Kidney (tissue), 14 donors: ENCODE results near the gene TTC28. TPM values are rescaled to one million over a fixed set of nuclear protein-coding genes. Genes with fewer than 3 reads are reported as not detected.
A peak's percentile ranks its signal among the peaks of the same experiment; 100 is the strongest.

ENCODE experiments used
- DNase-seq, 5 donors: peaks; one replicate each; pipeline ENCODE4 v3.0.0-alpha.2; 2013 to 2020
- FAIRE-seq: peaks from 2 replicates; lab custom pipeline; 2012; peaks lifted over from hg19 to GRCh38; lab: Jason Lieb, UNC
- H3K27ac ChIP-seq, 2 donors: one replicate each; pipeline ENCODE4 v1.7.0; 2013; ENCODE audit warnings: low read depth in 2 of 2, low read length in 2 of 2, inconsistent platforms in 1 of 2
- H3K27me3 ChIP-seq: one replicate; pipeline ENCODE4 v1.7.1; 2013; ENCODE audit warnings: low read length, inconsistent platforms; ENCODE audit not compliant: control insufficient read depth, insufficient read depth
- H3K36me3 ChIP-seq, 3 donors: one replicate each; pipeline versions ENCODE4 v1.7.0 to v1.7.1; 2013; ENCODE audit warnings: low read length in 3 of 3, control low read depth in 1 of 3, inconsistent platforms in 1 of 3; ENCODE audit not compliant: insufficient read depth in 3 of 3, control insufficient read depth in 2 of 3
- H3K4me1 ChIP-seq, 3 donors: one replicate each; pipeline versions ENCODE4 v1.7.0 to v1.7.1; 2013; ENCODE audit warnings: low read length in 3 of 3, inconsistent platforms in 1 of 3, low read depth in 1 of 3; ENCODE audit not compliant: control insufficient read depth in 2 of 3, insufficient read depth in 2 of 3
- H3K4me3 ChIP-seq, 3 donors: one replicate each; pipeline versions ENCODE4 v1.7.0 to v1.8.1; 2013; ENCODE audit warnings: low read length in 3 of 3, control low read depth in 1 of 3, inconsistent platforms in 1 of 3
- H3K9ac ChIP-seq, 3 donors: one replicate each; pipeline versions ENCODE4 v1.7.0 to v1.7.1; 2013; ENCODE audit warnings: low read length in 3 of 3, control low read depth in 1 of 3, inconsistent platforms in 1 of 3
- H3K9me3 ChIP-seq, 3 donors: one replicate each; pipeline versions ENCODE4 v1.7.0 to v1.7.1; 2013; ENCODE audit warnings: low read length in 3 of 3, control low read depth in 1 of 3, inconsistent platforms in 1 of 3; ENCODE audit not compliant: control insufficient read depth in 2 of 3, insufficient read depth in 1 of 3
- intact Hi-C: fragments of 100-400 bp; cut with DNase I; formaldehyde crosslinking; loops from one replicate; pipeline ENCODE4 v1.11.1; 2022
- polyA plus RNA-seq: library from polyadenylated mRNA; stranded (reverse); fragments of 350-450 nt; fragmentation: Illumina TruSeq; extraction: RNeasy Lipid Tissue Mini Kit (QIAGEN cat#74804); gene quantifications from one replicate; pipeline ENCODE4 v1.2.3, GENCODE V29; 2014; ENCODE audit warnings: low read depth, low replicate concordance; ENCODE audit not compliant: insufficient read depth
- total RNA-seq: library from RNA; stranded (reverse); fragmentation: NEBNext Ultra II Directional; extraction: Animal tissue kit (Norgen Biotek cat#: 25700); gene quantifications from one replicate; pipeline ENCODE4 v1.2.1, GENCODE V29; 2021
- TF ChIP-seq, protein P1 (sequence below): IDR thresholded peaks from 3 replicates; pipeline ENCODE4 v1.5.1; 2012; ENCODE audit warnings: mild to moderate bottlenecking, moderate library complexity, borderline replicate concordance; ENCODE audit not compliant: insufficient read depth; ENCODE audit errors: extremely low read depth
- donor health status: control.
- donor health status: control.
- donor health status: control.
- donor health status: control.
- donor health status: control.
- donor health status: DM: yes; HTN: yes; CAD: no.
- donor health status: Normal renal cell carcinoma (clear cell type).

Gene TTC28
- total and polyA plus RNA-seq, 2 donors from 2014 or later: 3.5 to 40.2 TPM

DNA sequence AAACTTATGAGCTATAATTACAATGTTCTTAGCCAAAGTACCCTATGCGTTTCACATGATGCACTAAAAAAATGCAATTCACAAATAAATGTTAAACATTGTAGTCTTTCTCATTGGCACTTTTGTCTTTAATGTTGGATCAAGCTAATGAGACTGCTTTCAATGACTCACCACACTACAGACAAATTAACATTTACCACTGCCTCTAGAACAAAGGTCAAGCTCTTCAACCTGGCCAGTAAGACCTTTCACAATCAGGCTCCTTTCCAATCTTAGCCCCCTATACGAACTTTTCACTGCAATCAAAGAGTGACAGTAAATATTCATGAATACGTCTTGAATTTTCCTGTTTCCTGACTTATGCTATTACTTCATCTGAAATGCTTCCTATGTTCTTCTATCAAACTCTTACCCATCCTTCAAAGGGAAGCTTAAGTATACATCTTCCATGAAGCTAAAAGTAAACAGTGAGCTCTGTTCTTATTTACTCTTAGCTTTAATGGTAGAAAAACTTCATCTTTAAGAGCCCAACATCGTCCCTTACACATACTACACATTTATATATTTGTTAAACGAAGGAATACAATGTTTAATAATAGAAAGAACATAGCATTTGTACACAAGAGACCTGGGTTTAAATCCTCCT lies 433.9 kb downstream of the TTC28 start:
- Histone ChIP-seq H3K4me3 (no peak overlapping the region), H3K9me3 (no peaks in the 10 kb centered on the region), H3K9ac (no peak overlapping the region), H3K27me3 (no peaks in the 10 kb centered on the region), H3K36me3 (no peaks in the 10 kb centered on the region), H3K27ac (peak overlapping the region in 1 of 2 donors; percentile 8), H3K4me1 (peaks cover 0 to 9% (median 0%) of the 10 kb centered on the region in 3 donors)
- intact Hi-C loops: no loop called here
- FAIRE-seq (no peak), DNase-seq (no peak)
- TF ChIP-seq, protein P1, sequence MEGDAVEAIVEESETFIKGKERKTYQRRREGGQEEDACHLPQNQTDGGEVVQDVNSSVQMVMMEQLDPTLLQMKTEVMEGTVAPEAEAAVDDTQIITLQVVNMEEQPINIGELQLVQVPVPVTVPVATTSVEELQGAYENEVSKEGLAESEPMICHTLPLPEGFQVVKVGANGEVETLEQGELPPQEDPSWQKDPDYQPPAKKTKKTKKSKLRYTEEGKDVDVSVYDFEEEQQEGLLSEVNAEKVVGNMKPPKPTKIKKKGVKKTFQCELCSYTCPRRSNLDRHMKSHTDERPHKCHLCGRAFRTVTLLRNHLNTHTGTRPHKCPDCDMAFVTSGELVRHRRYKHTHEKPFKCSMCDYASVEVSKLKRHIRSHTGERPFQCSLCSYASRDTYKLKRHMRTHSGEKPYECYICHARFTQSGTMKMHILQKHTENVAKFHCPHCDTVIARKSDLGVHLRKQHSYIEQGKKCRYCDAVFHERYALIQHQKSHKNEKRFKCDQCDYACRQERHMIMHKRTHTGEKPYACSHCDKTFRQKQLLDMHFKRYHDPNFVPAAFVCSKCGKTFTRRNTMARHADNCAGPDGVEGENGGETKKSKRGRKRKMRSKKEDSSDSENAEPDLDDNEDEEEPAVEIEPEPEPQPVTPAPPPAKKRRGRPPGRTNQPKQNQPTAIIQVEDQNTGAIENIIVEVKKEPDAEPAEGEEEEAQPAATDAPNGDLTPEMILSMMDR: no peak

DNA sequence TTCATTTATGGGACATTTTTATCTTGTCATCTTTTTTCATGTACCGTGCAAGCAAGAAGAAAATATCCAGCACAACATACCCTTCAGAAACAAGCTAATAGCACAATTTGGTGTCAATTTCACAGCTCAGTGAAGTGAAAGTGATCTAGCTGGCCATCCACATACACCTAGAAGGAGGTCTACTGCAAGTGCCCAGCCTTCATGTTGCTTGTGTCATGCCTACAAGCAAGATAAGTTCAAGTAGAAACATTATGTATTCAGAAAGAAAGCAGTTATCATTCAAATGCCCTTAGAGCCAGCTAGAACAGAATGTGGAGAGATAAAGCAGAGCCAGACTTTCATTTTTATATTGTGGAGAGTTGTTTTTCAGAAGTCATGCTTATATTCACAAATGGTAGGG lies 434.9 kb downstream of the TTC28 start:
- H3K9ac ChIP-seq: no peak overlapping the region
- no peaks in the 10 kb centered on the region for H3K9me3 ChIP-seq
- H3K27me3 ChIP-seq: no peaks in the 10 kb centered on the region
- FAIRE-seq (no peak), DNase-seq (peak in 1 of 5 donors; percentile 40)
- no peaks in the 10 kb centered on the region for H3K36me3 ChIP-seq
- H3K4me1 ChIP-seq: peaks cover 0 to 9% (median 0%) of the 10 kb centered on the region in 3 donors
- TF ChIP-seq, protein P1: no peak
- no peak overlapping the region for H3K27ac ChIP-seq
- intact Hi-C loops: no loop called here
- no peak overlapping the region for H3K4me3 ChIP-seq

DNA sequence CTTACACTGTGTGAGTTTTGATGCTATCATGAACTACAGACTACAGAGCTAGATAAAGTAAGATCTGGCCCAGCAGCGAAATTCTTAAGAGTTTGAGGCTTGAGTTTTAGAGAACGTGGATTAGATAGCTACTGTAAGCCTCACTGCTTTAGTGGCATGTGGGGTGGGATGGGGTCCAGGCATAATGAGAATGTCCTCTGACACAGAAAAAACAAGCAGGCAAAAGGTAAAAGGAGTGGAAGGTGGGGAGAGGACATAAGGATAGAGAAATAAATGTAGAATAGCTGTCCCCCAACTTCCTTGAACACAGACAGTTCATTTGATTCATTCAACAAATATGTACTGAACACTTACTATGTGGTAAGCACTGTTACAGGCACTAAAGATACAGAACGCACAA lies 436.1 kb downstream of the TTC28 start:
- TF ChIP-seq, protein P1: no peak
- intact Hi-C loops: no loop called here
- Histone ChIP-seq H3K4me1 (peaks cover 0 to 9% (median 0%) of the 10 kb centered on the region in 3 donors), H3K9me3 (no peaks in the 10 kb centered on the region), H3K36me3 (no peaks in the 10 kb centered on the region), H3K27me3 (no peaks in the 10 kb centered on the region), H3K27ac (no peak overlapping the region), H3K9ac (no peak overlapping the region), H3K4me3 (no peak overlapping the region)
- FAIRE-seq (no peak), DNase-seq (peak in 3 of 5 donors; percentile 26 to 50 (median 41))
